Karpas-422 (cell line): ENCODE results near the gene UBAP2L. TPM values are rescaled to one million over a fixed set of nuclear protein-coding genes. Genes with fewer than 3 reads are reported as not detected.
"Not testable (repeated sequence)": the region's sequence is repeated elsewhere in the genome, so short reads cannot be mapped to it uniquely, and the experiment has no call there.

Source experiments
- DNase-seq: peaks from one replicate; pipeline ENCODE4 v3.0.0-alpha.2; 2015
- H2AFZ ChIP-seq: fragments of 200-600 bp; sonication (generic); 2 replicates; pipeline ENCODE4 v1.6.1; 2014; ENCODE audit warnings: antibody characterized with exemption, low read length, mixed read lengths
- H3K27ac ChIP-seq: fragments of 200-600 bp; sonication (generic); 2 replicates; pipeline ENCODE4 v1.5.1; 2014; ENCODE audit warnings: mild to moderate bottlenecking, low read length, moderate library complexity
- H3K27me3 ChIP-seq: fragments of 200-600 bp; sonication (generic); 2 replicates; pipeline ENCODE4 v1.6.1; 2014; ENCODE audit warnings: low read length, mixed read lengths
- H3K36me3 ChIP-seq: fragments of 200-600 bp; sonication (generic); 2 replicates; pipeline ENCODE4 v1.6.1; 2014; ENCODE audit warnings: low read length, mixed read lengths; ENCODE audit not compliant: insufficient read depth
- H3K4me1 ChIP-seq: fragments of 200-600 bp; sonication (generic); 2 replicates; pipeline ENCODE4 v1.6.1; 2014; ENCODE audit warnings: mild to moderate bottlenecking, low read length, mixed read lengths
- H3K4me2 ChIP-seq: fragments of 200-600 bp; sonication (generic); 2 replicates; pipeline ENCODE4 v1.6.1; 2014; ENCODE audit warnings: low read length, low read depth, mild to moderate bottlenecking; ENCODE audit not compliant: poor library complexity, severe bottlenecking
- H3K4me3 ChIP-seq: fragments of 200-600 bp; sonication (generic); 2 replicates; pipeline ENCODE4 v1.5.1; 2014; ENCODE audit warnings: mild to moderate bottlenecking, antibody characterized with exemption, low read length, mixed read lengths
- H3K79me2 ChIP-seq: fragments of 200-600 bp; sonication (generic); 2 replicates; pipeline ENCODE4 v1.6.1; 2014; ENCODE audit warnings: mild to moderate bottlenecking, low read length, mixed read lengths
- H3K9ac ChIP-seq: fragments of 200-600 bp; sonication (generic); 2 replicates; pipeline ENCODE4 v1.6.0; 2014; ENCODE audit warnings: low read length
- H3K9me2 ChIP-seq: fragments of 200-600 bp; sonication (generic), shearing (Covaris generic); replicated peaks from 2 replicates; pipeline ENCODE4 v1.6.0; 2014; ENCODE audit warnings: mild to moderate bottlenecking, low read length, moderate library complexity; ENCODE audit not compliant: insufficient read depth
- H3K9me3 ChIP-seq: fragments of 300-700, 200-600 bp; sonication (generic); 2 replicates; pipeline ENCODE4 v1.6.1; 2014; ENCODE audit warnings: low read length, mixed read lengths
- H4K20me1 ChIP-seq: fragments of 200-600 bp; sonication (generic); 2 replicates; pipeline ENCODE4 v1.6.1; 2014; ENCODE audit warnings: mild to moderate bottlenecking, antibody characterized with exemption, low read length, low read depth; ENCODE audit not compliant: insufficient read depth
- small RNA-seq: library from RNA; depleted of rRNA; stranded (forward); fragments of <200 nt; gene quantifications from one replicate; pipeline ENCODE3, GENCODE V24; 2014
- total RNA-seq: library from RNA; depleted of rRNA; stranded (reverse); fragments of >200 nt; shearing (Covaris generic); gene quantifications from 2 replicates; pipeline ENCODE4 v1.2.3, GENCODE V29; 2014; ENCODE audit warnings: low replicate concordance; rRNA removed

The UBAP2L gene
- total RNA-seq, 1 experiment from 2014 or later, result 119 TPM

DNA sequence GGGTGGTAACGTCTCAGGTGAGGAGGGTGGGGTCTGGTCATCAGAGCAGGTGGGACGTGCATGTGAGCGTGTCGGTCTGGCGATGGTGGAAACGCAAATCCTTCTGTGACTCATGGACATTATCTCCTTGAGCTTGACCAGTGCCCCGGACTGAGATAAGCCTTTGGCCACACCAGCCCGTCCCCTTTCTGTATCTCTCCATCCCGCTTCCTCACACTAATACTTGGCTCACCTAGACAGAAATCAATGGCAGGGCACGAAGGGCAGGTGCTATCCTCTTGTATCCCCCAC lies 92.3 kb downstream of the UBAP2L start:
- no peak for DNase-seq

DNA sequence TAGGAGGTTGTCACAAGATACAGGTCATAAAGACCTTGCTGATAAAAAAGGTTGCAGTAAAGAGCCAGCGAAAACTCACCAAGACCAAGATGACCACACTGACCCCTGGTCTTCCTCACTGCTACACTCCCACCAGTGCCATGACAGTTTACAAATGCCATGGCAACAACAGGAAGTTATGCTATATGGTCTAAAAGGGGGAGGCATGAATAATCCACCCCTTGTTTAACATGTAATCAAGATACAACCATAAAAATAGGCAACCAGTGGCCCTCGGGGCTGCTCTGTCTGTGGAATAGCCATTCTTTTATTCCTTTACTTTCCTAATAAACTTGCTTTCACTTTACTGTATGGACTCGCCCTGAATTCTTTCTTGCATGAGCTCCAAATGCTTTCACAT lies 93.5 kb downstream of the UBAP2L start:
- H3K4me1 ChIP-seq, result not testable (repeated sequence)

More for the DNA sequence above, 92.3 kb downstream of the UBAP2L start:
- H3K4me1 ChIP-seq, result no peaks in the 10 kb centered on the region
- no peaks in the 10 kb centered on the region for H3K36me3 ChIP-seq
- H3K9me3 ChIP-seq, result no peaks in the 10 kb centered on the region
- H3K4me3 ChIP-seq, result no peak overlapping the region
- H3K27me3 ChIP-seq, result no peaks in the 10 kb centered on the region
- no peaks in the 10 kb centered on the region for H4K20me1 ChIP-seq
- no peaks in the 10 kb centered on the region for H3K79me2 ChIP-seq
- no peak overlapping the region for H3K9ac ChIP-seq
- H3K4me2 ChIP-seq, result no peak overlapping the region
- no peaks in the 10 kb centered on the region for H3K9me2 ChIP-seq
- H2AFZ ChIP-seq, result no peak overlapping the region
- no peak overlapping the region for H3K27ac ChIP-seq

DNA sequence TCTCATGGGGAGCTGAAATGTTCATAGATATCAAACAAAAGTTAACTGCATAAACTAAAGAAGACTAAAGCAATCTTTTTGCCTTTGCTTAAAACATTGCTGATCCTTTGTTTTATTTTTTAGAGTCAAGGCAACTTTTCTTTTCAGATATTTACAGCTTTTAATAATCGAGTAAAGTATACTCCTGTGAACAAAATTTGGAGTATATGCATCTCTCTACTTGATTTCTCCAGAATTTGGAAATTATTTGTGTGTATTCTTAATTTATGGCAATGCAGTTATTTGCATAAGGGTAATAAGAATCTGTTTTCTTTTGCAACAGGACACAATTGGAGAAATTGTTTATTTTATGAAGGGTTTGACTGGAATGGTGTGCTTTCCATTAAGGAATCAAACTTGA lies 95.9 kb downstream of the UBAP2L start:
- Histone ChIP-seq H3K9me3 (no peaks in the 10 kb centered on the region), H3K79me2 (no peaks in the 10 kb centered on the region)

More for the DNA sequence above, 93.5 kb downstream of the UBAP2L start:
- H3K36me3 ChIP-seq, H3K4me2 ChIP-seq, H3K9me2 ChIP-seq, H3K27me3 ChIP-seq, H3K9ac ChIP-seq, H3K9me3 ChIP-seq, H3K4me3 ChIP-seq, DNase-seq, H4K20me1 ChIP-seq, H3K79me2 ChIP-seq, H3K27ac ChIP-seq, H2AFZ ChIP-seq: not testable (repeated sequence)

DNA sequence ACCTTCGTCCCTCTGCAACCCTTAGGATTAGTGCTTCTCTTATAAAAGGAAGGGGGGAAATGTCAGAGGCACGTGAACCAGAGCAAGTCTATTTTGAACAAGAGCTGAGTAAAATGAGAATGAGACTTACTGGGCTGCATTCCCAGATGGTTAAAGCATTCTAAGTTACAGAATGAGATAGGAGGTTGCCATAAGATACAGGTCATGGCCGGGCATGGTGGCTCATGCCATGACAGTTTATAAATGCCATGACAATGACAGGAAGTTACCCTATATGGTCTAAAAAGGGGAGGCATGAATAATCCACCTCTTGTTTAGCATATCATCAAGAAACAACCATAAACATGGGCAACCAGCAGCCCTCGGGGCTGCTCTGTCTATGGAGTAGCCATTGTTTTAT lies 97.6 kb downstream of the UBAP2L start:
- Histone ChIP-seq H3K9me3 (no peaks in the 10 kb centered on the region), H3K9ac (no peak overlapping the region), H2AFZ (no peak overlapping the region), H3K4me1 (no peaks in the 10 kb centered on the region), H4K20me1 (no peaks in the 10 kb centered on the region), H3K79me2 (no peaks in the 10 kb centered on the region), H3K4me3 (no peak overlapping the region), H3K4me2 (no peak overlapping the region), H3K9me2 (no peaks in the 10 kb centered on the region), H3K27ac (no peak overlapping the region), H3K27me3 (no peaks in the 10 kb centered on the region), H3K36me3 (no peaks in the 10 kb centered on the region)
- no peak for DNase-seq

More for the DNA sequence above, 95.9 kb downstream of the UBAP2L start:
- no peak for DNase-seq
- Histone ChIP-seq H2AFZ (no peak overlapping the region), H3K4me2 (no peak overlapping the region), H3K4me3 (no peak overlapping the region), H3K27ac (no peak overlapping the region), H3K36me3 (no peaks in the 10 kb centered on the region), H3K4me1 (no peaks in the 10 kb centered on the region), H3K9ac (no peak overlapping the region), H3K27me3 (no peaks in the 10 kb centered on the region), H4K20me1 (no peaks in the 10 kb centered on the region), H3K9me2 (no peaks in the 10 kb centered on the region)

Small RNA genes within 50 kb of the gene (small RNA-seq; reads per million reads assigned to genes)
- gene MIR190B (0.16 reads per million), gene RF00273 (not detected), gene RNU6-121P (not detected), gene RNU6-239P (not detected), gene SNORA58B (not detected)

Other genes starting within 250 kb of the UBAP2L start
- 314 and 343 TPM in 2 replicates for gene JTB, start 243.3 kb upstream of the UBAP2L start, total RNA-seq
- 5.8 and 8.9 TPM in 2 replicates for gene RAB13, start 234.6 kb upstream of the UBAP2L start, total RNA-seq
- 5,228 and 8,421 TPM in 2 replicates for gene RPS27, start 230.2 kb upstream of the UBAP2L start, total RNA-seq
- not detected in 2 replicates for gene NUP210L, start 65.9 kb upstream of the UBAP2L start, total RNA-seq
- 257 and 258 TPM in 2 replicates for gene TPM3, start 28.9 kb upstream of the UBAP2L start, total RNA-seq
- not detected in 2 replicates for gene CFAP141, start 14.6 kb upstream of the UBAP2L start, total RNA-seq
- 184 and 229 TPM in 2 replicates for gene HAX1, start 51.7 kb downstream of the UBAP2L start, total RNA-seq
- not detected in 2 replicates for gene AQP10, start 100.1 kb downstream of the UBAP2L start, total RNA-seq
- gene ATP8B2, start 104.6 kb downstream of the UBAP2L start, total RNA-seq, result 10.6 and 19.6 TPM in 2 replicates
- 0.04 TPM in 1 of 2 replicates, not detected in the other for gene IL6R, start 184.4 kb downstream of the UBAP2L start, total RNA-seq